ENCODE data around the gene POLD3. TPM values are rescaled to one million over a fixed set of nuclear protein-coding genes. Genes with fewer than 3 reads are reported as not detected.
"Not testable (repeated sequence)": the region's sequence is repeated elsewhere in the genome, so short reads cannot be mapped to it uniquely, and the experiment has no call there.

POLD3 gene
- total and polyA plus RNA-seq, 10 of the 15 experiments (the other 5 are each of a cell fraction or from before 2014, with no cell fraction given), result 23.8 to 63.7 (median 38.7) TPM

- TF ChIP-seq BCL3 (IDR thresholded peaks at IDR 0.05; ENCODE audit: borderline replicate concordance, insufficient read depth, low read depth, low read length, poor library complexity, severe bottlenecking), result no peak
Observed at GRCh38 chr11:74654976-74655375, 62.6 kb downstream of the POLD3 start (continued).

DNA sequence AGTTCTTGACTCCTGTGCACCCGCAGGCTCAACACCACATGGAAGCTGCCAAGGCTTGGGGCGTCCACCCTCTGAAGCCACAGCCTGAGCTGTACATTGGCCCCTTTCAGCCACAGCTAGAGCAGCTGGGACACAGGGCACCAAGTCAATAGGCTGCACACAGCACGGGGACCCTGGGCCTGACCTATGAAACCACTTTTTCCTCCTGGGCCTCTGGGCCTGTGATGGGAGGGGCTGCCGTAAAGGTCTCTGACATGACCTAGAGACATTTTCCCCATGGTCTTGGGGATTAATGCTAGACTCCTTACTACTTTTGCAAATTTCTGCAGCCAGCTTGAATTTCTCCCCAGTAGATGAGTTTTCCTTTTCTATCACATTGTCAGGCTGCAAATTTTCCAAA lies 66.7 kb downstream of the POLD3 start:
- 86% methylated on average over 4 of the region's 4 CpGs for WGBS (ENCODE audit: insufficient coverage, insufficient replicate concordance, low lambda C conversion rate, missing lambda C conversion rate)
- H3K4me3 ChIP-seq; H2AFZ ChIP-seq (ENCODE audit: control insufficient read depth, low read depth, low read length); ATAC-seq; intact Hi-C loops (cut with micrococcal nuclease; ENCODE audit: unreplicated experiment); RAD21 ChIA-PET (ENCODE audit: unreplicated experiment); H3K79me2 ChIP-seq (ENCODE audit: control insufficient read depth, insufficient read depth, low read length); FAIRE-seq; SMC1A ChIA-PET (ENCODE audit: uncharacterized antibody, unreplicated experiment); DNase-seq (ENCODE audit: low read depth, low spot score); CTCF ChIA-PET; H3K9ac ChIP-seq (ENCODE audit: control insufficient read depth, insufficient read depth, low read length); POLR2A ChIA-PET; H3K4me1 ChIP-seq (ENCODE audit: control insufficient read depth, insufficient read depth, low read length); H3K4me2 ChIP-seq (ENCODE audit: control insufficient read depth, insufficient read depth); H3K36me3 ChIP-seq (ENCODE audit: control insufficient read depth in 2 of 2, insufficient read depth in 2 of 2, low read length in 1 of 2); H4K20me1 ChIP-seq (ENCODE audit: control insufficient read depth, insufficient read depth); H3K27me3 ChIP-seq (replicated peaks in 1 of 2; ENCODE audit: control insufficient read depth in 2 of 2, insufficient read depth in 2 of 2, low read length in 1 of 2); BruUV-seq (replicated peaks); in situ Hi-C loops (cut with MboI); H3K9me3 ChIP-seq (replicated peaks; ENCODE audit: control insufficient read depth, insufficient read depth, low read length); H3K27ac ChIP-seq (ENCODE audit: control insufficient read depth, insufficient read depth): not testable (repeated sequence)

DNA sequence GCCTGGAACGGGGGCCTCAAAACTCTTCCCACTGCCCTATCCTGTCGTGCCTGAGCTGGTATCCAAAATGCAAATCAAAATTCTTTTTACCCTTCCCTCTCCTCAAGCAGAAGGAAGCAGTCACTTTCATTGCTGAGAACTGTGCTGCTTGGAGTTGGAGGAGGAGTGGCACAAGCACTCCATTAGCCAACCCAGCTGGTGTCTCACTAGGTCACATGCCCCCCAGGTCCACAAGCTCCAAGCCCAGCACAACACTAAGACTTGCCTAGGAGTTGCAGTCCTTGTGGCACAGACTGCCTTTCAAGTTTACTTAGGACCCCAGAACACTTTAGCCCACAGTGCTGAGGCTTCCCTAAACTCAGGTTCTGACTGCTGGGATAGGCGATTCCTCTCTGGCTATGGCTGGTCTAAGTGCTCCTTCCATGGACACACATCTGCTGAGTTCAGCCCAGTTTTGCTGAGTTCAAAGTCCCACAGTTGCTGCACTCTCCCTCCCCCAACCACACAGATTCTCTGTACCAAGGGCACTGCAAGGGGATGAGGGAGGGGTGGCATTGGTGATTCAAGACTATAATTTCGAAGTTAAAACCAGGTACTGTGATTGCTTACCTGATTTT lies 70.2 kb downstream of the POLD3 start:
- Histone ChIP-seq H3K9me3 (replicated peaks; ENCODE audit: control insufficient read depth, insufficient read depth, low read length) (no peaks in the 10 kb centered on the region; the same call in 2 of the 3 replicates), H4K20me1 (ENCODE audit: control insufficient read depth, insufficient read depth) (no peaks in the 10 kb centered on the region), H3K79me2 (ENCODE audit: control insufficient read depth, insufficient read depth, low read length) (no peaks in the 10 kb centered on the region), H3K9ac (ENCODE audit: control insufficient read depth, insufficient read depth, low read length) (no peak overlapping the region), H3K4me1 (ENCODE audit: control insufficient read depth, insufficient read depth, low read length) (no peaks in the 10 kb centered on the region), H3K36me3 (ENCODE audit: control insufficient read depth in 2 of 2, insufficient read depth in 2 of 2, low read length in 1 of 2) (no peaks in the 10 kb centered on the region; a peak in 1 of 4 replicates), H3K4me2 (ENCODE audit: control insufficient read depth, insufficient read depth) (no peak overlapping the region), H3K27me3 (replicated peaks in 1 of 2; ENCODE audit: control insufficient read depth in 2 of 2, insufficient read depth in 2 of 2, low read length in 1 of 2) (no peaks in the 10 kb centered on the region), H3K4me3 (no peak overlapping the region), H2AFZ (ENCODE audit: control insufficient read depth, low read depth, low read length) (no peak overlapping the region), H3K27ac (ENCODE audit: control insufficient read depth, insufficient read depth) (no peak overlapping the region)
- BruUV-seq (replicated peaks), result no TSS peak
- CTCF ChIA-PET, result no interaction called here
- FAIRE-seq (no peak), DNase-seq (ENCODE audit: low read depth, low spot score) (no peak), ATAC-seq (no peak)
- in situ Hi-C loops (cut with MboI), result no loop called here
- intact Hi-C loops (cut with micrococcal nuclease; ENCODE audit: unreplicated experiment), result no loop called here
- SMC1A ChIA-PET (ENCODE audit: uncharacterized antibody, unreplicated experiment), result interaction anchor here (0.6 kb wide), 1 partner anchor 425 kb away, joined by 3 read pairs; no protein-coding TSS in a partner anchor
- WGBS (ENCODE audit: insufficient coverage, insufficient replicate concordance, low lambda C conversion rate, missing lambda C conversion rate), result 98% methylated on average over 4 of the region's 4 CpGs
- RAD21 ChIA-PET (ENCODE audit: unreplicated experiment), result no interaction called here
- POLR2A ChIA-PET, result no interaction called here
- TF ChIP-seq MTA2 (IDR thresholded peaks at IDR 0.05; ENCODE audit: low read depth), result no peak
- no peak for TF ChIP-seq GATAD2B (conservative IDR thresholded peaks at IDR 0.05; ENCODE audit: low read depth)
- no peak for TF ChIP-seq TCF12 (IDR thresholded peaks at IDR 0.05; ENCODE audit: low read depth, low read length)
- TF ChIP-seq, protein P1, sequence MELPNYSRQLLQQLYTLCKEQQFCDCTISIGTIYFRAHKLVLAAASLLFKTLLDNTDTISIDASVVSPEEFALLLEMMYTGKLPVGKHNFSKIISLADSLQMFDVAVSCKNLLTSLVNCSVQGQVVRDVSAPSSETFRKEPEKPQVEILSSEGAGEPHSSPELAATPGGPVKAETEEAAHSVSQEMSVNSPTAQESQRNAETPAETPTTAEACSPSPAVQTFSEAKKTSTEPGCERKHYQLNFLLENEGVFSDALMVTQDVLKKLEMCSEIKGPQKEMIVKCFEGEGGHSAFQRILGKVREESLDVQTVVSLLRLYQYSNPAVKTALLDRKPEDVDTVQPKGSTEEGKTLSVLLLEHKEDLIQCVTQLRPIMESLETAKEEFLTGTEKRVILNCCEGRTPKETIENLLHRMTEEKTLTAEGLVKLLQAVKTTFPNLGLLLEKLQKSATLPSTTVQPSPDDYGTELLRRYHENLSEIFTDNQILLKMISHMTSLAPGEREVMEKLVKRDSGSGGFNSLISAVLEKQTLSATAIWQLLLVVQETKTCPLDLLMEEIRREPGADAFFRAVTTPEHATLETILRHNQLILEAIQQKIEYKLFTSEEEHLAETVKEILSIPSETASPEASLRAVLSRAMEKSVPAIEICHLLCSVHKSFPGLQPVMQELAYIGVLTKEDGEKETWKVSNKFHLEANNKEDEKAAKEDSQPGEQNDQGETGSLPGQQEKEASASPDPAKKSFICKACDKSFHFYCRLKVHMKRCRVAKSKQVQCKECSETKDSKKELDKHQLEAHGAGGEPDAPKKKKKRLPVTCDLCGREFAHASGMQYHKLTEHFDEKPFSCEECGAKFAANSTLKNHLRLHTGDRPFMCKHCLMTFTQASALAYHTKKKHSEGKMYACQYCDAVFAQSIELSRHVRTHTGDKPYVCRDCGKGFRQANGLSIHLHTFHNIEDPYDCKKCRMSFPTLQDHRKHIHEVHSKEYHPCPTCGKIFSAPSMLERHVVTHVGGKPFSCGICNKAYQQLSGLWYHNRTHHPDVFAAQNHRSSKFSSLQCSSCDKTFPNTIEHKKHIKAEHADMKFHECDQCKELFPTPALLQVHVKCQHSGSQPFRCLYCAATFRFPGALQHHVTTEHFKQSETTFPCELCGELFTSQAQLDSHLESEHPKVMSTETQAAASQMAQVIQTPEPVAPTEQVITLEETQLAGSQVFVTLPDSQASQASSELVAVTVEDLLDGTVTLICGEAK (IDR thresholded peaks at IDR 0.05; ENCODE audit: borderline replicate concordance), result no peak
- no peak for TF ChIP-seq SMARCA5 (IDR thresholded peaks at IDR 0.05)
